Type B pancreatic cell (in vitro differentiated cells): Measurements from ENCODE around the gene SCNN1B. TPM values are rescaled to one million over a fixed set of nuclear protein-coding genes. Genes with fewer than 3 reads are reported as not detected.

Experiments
- DNase-seq: peaks from one replicate; pipeline ENCODE4 v3.0.0; 2021; ENCODE audit warnings: mixed read lengths; ENCODE audit not compliant: unreplicated experiment; ENCODE audit errors: extremely low spot score
- H3K27ac Mint-ChIP-seq: 2 replicates; pipeline ENCODE4 v1.8.0; 2021; ENCODE audit warnings: mild to moderate bottlenecking, mixed read lengths
- H3K27me3 Mint-ChIP-seq: 2 replicates; pipeline ENCODE4 v1.8.0; 2021; ENCODE audit warnings: mixed read lengths
- H3K36me3 Mint-ChIP-seq: 2 replicates; pipeline ENCODE4 v1.8.0; 2021; ENCODE audit warnings: mixed read lengths
- H3K4me1 Mint-ChIP-seq: one replicate; pipeline ENCODE4 v1.8.0; 2021; ENCODE audit warnings: mixed read lengths; ENCODE audit not compliant: unreplicated experiment
- H3K4me3 Mint-ChIP-seq: 2 replicates; pipeline ENCODE4 v1.8.0; 2021; ENCODE audit warnings: mild to moderate bottlenecking, mixed read lengths
- H3K9me3 Mint-ChIP-seq: 2 replicates; pipeline ENCODE4 v1.8.0; 2021; ENCODE audit warnings: mixed read lengths
- CTCF ChIP-seq: fragments of 200-600 bp; sonication (generic); conservative IDR thresholded peaks from 2 replicates; pipeline ENCODE4 v1.5.0; 2021; ENCODE audit warnings: antibody characterized with exemption, mild to moderate bottlenecking
- total RNA-seq: library from RNA; stranded (reverse); gene quantifications from 2 replicates; pipeline ENCODE4 v1.2.1, GENCODE V29; 2021; ENCODE audit warnings: low replicate concordance

Gene SCNN1B
- total RNA-seq, 1 donor from 2014 or later = 4.3 TPM

GRCh38 chr16:23321206-23321875 lies 19.2 kb downstream of the SCNN1B start:
- H3K4me3 Mint-ChIP-seq = no peak overlapping the region
- DNase-seq = no peak
- no peak for TF ChIP-seq CTCF
- no peaks in the 10 kb centered on the region for H3K4me1 Mint-ChIP-seq
- no peak overlapping the region for H3K27ac Mint-ChIP-seq
- peaks cover 6% of the 10 kb centered on the region for H3K27me3 Mint-ChIP-seq
- no peaks in the 10 kb centered on the region for H3K36me3 Mint-ChIP-seq
- H3K9me3 Mint-ChIP-seq = no peaks in the 10 kb centered on the region

GRCh38 chr16:23323224-23324030 lies 21.3 kb downstream of the SCNN1B start:
- Mint-ChIP-seq H3K4me3 (no peak overlapping the region), H3K36me3 (no peaks in the 10 kb centered on the region), H3K27ac (no peak overlapping the region), H3K4me1 (no peaks in the 10 kb centered on the region), H3K9me3 (no peaks in the 10 kb centered on the region), H3K27me3 (peaks cover 6% of the 10 kb centered on the region)
- TF ChIP-seq CTCF = no peak
- no peak for DNase-seq

DNA sequence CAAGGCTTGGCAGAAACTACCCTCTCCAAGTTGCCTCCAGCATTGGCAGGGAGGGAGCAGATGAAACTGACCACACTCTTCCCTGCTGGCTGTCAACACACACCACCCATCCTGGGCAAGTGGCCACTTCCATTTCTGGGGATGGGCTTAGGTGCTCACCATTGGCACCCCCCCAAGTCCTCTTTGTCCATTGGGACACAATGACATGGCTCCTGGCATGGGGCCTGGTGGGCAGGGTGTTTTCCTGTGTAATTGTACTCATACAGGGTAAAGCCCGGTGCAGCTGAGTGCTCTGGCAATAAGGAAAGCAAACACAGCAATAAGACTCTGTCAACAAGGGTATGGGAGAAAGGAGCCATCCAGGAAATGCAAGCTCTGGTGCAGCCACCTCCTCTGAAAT lies 22.6 kb downstream of the SCNN1B start:
- H3K4me3 Mint-ChIP-seq = no peak overlapping the region
- H3K27me3 Mint-ChIP-seq = peaks cover 6% of the 10 kb centered on the region
- no peak for TF ChIP-seq CTCF
- no peak overlapping the region for H3K27ac Mint-ChIP-seq
- H3K9me3 Mint-ChIP-seq = no peaks in the 10 kb centered on the region
- no peaks in the 10 kb centered on the region for H3K4me1 Mint-ChIP-seq
- no peaks in the 10 kb centered on the region for H3K36me3 Mint-ChIP-seq
- no peak for DNase-seq

GRCh38 chr16:23327836-23328235 lies 25.7 kb downstream of the SCNN1B start:
- no peak for TF ChIP-seq CTCF
- DNase-seq = no peak
- H3K27me3 Mint-ChIP-seq = peaks cover 6% of the 10 kb centered on the region
- H3K4me3 Mint-ChIP-seq = no peak overlapping the region
- H3K4me1 Mint-ChIP-seq = no peaks in the 10 kb centered on the region
- H3K27ac Mint-ChIP-seq = no peak overlapping the region
- no peaks in the 10 kb centered on the region for H3K9me3 Mint-ChIP-seq
- no peaks in the 10 kb centered on the region for H3K36me3 Mint-ChIP-seq

- Mint-ChIP-seq H3K4me1 (no peaks in the 10 kb centered on the region), H3K9me3 (no peaks in the 10 kb centered on the region), H3K27me3 (no peaks in the 10 kb centered on the region), H3K4me3 (no peak overlapping the region), H3K36me3 (no peaks in the 10 kb centered on the region), H3K27ac (no peak overlapping the region)
- no peak for TF ChIP-seq CTCF
- DNase-seq = no peak
Measured at GRCh38 chr16:23330161-23330560, 28.1 kb downstream of the SCNN1B start.
